ENCODE results near the gene SLITRK6. TPM values are rescaled to one million over a fixed set of nuclear protein-coding genes. Genes with fewer than 3 reads are reported as not detected.
A peak's percentile ranks its signal among the peaks of the same experiment; 100 is the strongest.

Gene SLITRK6
- total and polyA plus RNA-seq, 12 donors, result 0.10 to 1.6 (median 0.40) TPM

- H3K4me3 ChIP-seq, result no peak overlapping the region
- H3K27ac ChIP-seq, result no peak overlapping the region
- no peak for DNase-seq
- intact Hi-C loops (cut with DNase I), result no loop called here
- H3K4me1 ChIP-seq (replicated peaks in 1 of 2), result no peaks in the 10 kb centered on the region
- no peaks in the 10 kb centered on the region for H3K27me3 ChIP-seq
- 91 to 95% (median 93%) methylated on average over 2 of the region's 2 CpGs for WGBS, 4 donors
- H3K36me3 ChIP-seq (replicated peaks in 1 of 2), result no peaks in the 10 kb centered on the region
- no peak for TF ChIP-seq CTCF (IDR thresholded peaks at IDR 0.05)
- no peaks in the 10 kb centered on the region for H3K9me3 ChIP-seq (replicated peaks in 1 of 3)
Observed at GRCh38 chr13:85833921-85834320, 34.7 kb upstream of the SLITRK6 start.

DNA sequence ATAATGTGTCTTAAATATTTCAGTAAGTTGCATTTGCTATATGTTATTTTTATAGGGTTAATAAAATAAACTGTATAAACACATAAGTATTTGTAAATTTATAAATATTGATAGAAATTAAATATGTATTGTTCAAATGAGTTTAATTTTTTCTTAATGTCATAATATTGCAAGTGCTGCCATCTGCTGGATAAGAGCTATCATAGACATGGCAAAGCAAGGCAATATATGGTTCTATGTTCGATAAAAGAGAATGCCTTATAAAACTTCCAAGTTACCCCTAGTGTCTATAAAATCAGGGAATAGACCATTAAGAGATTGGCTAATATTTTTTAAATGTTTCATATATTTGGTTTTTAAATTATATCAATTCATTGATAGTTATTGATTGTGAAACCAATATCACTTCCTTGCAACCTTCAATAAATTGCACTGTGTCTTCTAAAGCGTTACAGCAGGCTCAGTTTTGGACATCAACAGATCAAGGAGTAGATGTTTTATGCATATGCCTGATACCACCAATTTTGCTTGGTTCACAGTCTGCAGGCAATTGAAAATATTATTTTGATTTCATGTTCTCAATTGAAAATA lies 29.0 kb upstream of the SLITRK6 start:
- H3K9me3 ChIP-seq (replicated peaks in 1 of 3), result no peaks in the 10 kb centered on the region
- H3K27me3 ChIP-seq, result no peaks in the 10 kb centered on the region
- 44 to 48% (median 46%) methylated on average over 2 of the region's 2 CpGs for WGBS, 4 donors
- H3K4me3 ChIP-seq, result no peak overlapping the region
- TF ChIP-seq CTCF (IDR thresholded peaks at IDR 0.05) (peak; percentile 29 to 67 (median 45)), POLR2A (IDR thresholded peaks at IDR 0.05) (no peak)
- DNase-seq, result peak in 1 of 7 donors; percentile 2
- H3K36me3 ChIP-seq (replicated peaks in 1 of 2), result no peaks in the 10 kb centered on the region
- intact Hi-C loops (cut with DNase I), result no loop called here
- no peak overlapping the region for H3K27ac ChIP-seq
- peaks cover 0 to 9% of the 10 kb centered on the region in 2 donors for H3K4me1 ChIP-seq (replicated peaks in 1 of 2)

DNA sequence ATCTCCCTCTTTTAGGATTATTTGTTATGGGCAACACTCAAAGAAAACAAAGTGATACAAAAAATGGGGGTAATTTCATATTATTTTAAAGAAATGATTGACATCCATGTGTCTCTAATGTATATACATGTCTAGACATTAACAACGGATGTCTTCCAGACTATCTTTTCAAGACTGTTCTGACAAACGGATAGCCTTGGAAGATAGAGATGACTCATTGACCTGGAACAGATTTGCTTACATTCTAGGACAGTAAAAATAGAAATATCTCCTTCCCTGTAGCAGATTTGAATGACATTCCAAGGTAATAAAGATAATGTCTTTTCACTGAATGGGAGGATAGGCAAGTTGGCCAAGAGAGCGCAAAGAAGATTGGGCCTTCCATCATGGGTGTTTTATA lies 26.2 kb upstream of the SLITRK6 start:
- intact Hi-C loops (cut with DNase I), result no loop called here
- Histone ChIP-seq H3K36me3 (replicated peaks in 1 of 2) (no peaks in the 10 kb centered on the region), H3K9me3 (replicated peaks in 1 of 3) (no peaks in the 10 kb centered on the region), H3K4me3 (no peak overlapping the region), H3K4me1 (replicated peaks in 1 of 2) (peaks cover 0 to 9% of the 10 kb centered on the region in 2 donors), H3K27me3 (no peaks in the 10 kb centered on the region), H3K27ac (no peak overlapping the region)
- TF ChIP-seq CTCF (IDR thresholded peaks at IDR 0.05) (no peak), POLR2A (IDR thresholded peaks at IDR 0.05) (no peak)
- 38 to 40% (median 39%) methylated on average over 3 of the region's 3 CpGs for WGBS, 4 donors
- DNase-seq, result no peak

GRCh38 chr13:85823832-85824231 lies 24.6 kb upstream of the SLITRK6 start:
- Histone ChIP-seq H3K27me3 (no peaks in the 10 kb centered on the region), H3K4me3 (no peak overlapping the region), H3K9me3 (replicated peaks in 1 of 3) (no peaks in the 10 kb centered on the region), H3K4me1 (replicated peaks in 1 of 2) (peaks cover 0 to 9% of the 10 kb centered on the region in 2 donors), H3K36me3 (replicated peaks in 1 of 2) (no peaks in the 10 kb centered on the region), H3K27ac (no peak overlapping the region)
- intact Hi-C loops (cut with DNase I), result no loop called here
- TF ChIP-seq POLR2A (IDR thresholded peaks at IDR 0.05), result no peak
- TF ChIP-seq CTCF (IDR thresholded peaks at IDR 0.05), result no peak
- no peak for DNase-seq
- WGBS, 4 donors, result 86 to 93% (median 90%) methylated on average over 7 of the region's 7 CpGs

Measured in adrenal gland (tissue), 12 donors.